ENCODE results near the gene BET1L.

- no peak for TF ChIP-seq CTCF (IDR thresholded peaks at IDR 0.05)
- no peak for TF ChIP-seq EP300 (IDR thresholded peaks at IDR 0.05; ENCODE audit: borderline replicate concordance in 1 of 2, low read depth in 1 of 2, low read length in 1 of 2)
- no peak for TF ChIP-seq PBX3 (IDR thresholded peaks at IDR 0.05)
- no peak for TF ChIP-seq ZBTB33 (IDR thresholded peaks at IDR 0.05; ENCODE audit: borderline replicate concordance, low read depth)
- no peak for TF ChIP-seq NRF1 (IDR thresholded peaks at IDR 0.05; ENCODE audit: low read depth, low read length)
- no peak for TF ChIP-seq CHD2 (IDR thresholded peaks at IDR 0.05; ENCODE audit: low read length, partially characterized antibody)
- TF ChIP-seq YY1 (IDR thresholded peaks at IDR 0.05; ENCODE audit: low read depth), result no peak
- no peak for TF ChIP-seq JUND (IDR thresholded peaks at IDR 0.05)
- TF ChIP-seq SMC3 (IDR thresholded peaks at IDR 0.05; ENCODE audit: low read depth, low read length), result no peak
- no peak for TF ChIP-seq REST (IDR thresholded peaks at IDR 0.05; ENCODE audit: low read depth, low read length)
- TF ChIP-seq SIN3A (IDR thresholded peaks at IDR 0.05; ENCODE audit: borderline replicate concordance, low read depth, low read length), result no peak
- no peak for TF ChIP-seq MXI1 (IDR thresholded peaks at IDR 0.05; ENCODE audit: low read depth, low read length)
- no peak for TF ChIP-seq POLR2AphosphoS5 (IDR thresholded peaks at IDR 0.05; ENCODE audit: low read depth, low read length)
- TF ChIP-seq FOXM1 (IDR thresholded peaks at IDR 0.05; ENCODE audit: low read depth), result no peak
Observed at GRCh38 chr11:223026-223789, 16.0 kb upstream of the BET1L start.
